Mesendoderm (in vitro differentiated cells): ENCODE results near the gene MYO18B.

Experiments
- DNase-seq: peaks from one replicate; pipeline ENCODE4 v3.0.0; 2013
- H2AK5ac ChIP-seq: 2 replicates; pipeline ENCODE4 v1.6.1; 2013; ENCODE audit warnings: low read length, inconsistent platforms
- H2BK120ac ChIP-seq: 2 replicates; pipeline ENCODE4 v1.6.1; 2013; ENCODE audit warnings: low read depth, mild to moderate bottlenecking, low read length, moderate library complexity, mixed read lengths
- H2BK15ac ChIP-seq: replicated peaks from 2 replicates; pipeline ENCODE4 v1.6.1; 2013; ENCODE audit warnings: low read depth, mild to moderate bottlenecking, moderate library complexity
- H2BK5ac ChIP-seq: 2 replicates; pipeline ENCODE4 v1.6.1; 2013; ENCODE audit warnings: low read length, inconsistent platforms
- H3K18ac ChIP-seq: 2 replicates; pipeline ENCODE4 v1.6.1; 2013; ENCODE audit warnings: mild to moderate bottlenecking, low read length, mixed read lengths
- H3K23ac ChIP-seq: one replicate; pipeline ENCODE4 v1.6.1; 2013; ENCODE audit warnings: low read length
- H3K27ac ChIP-seq: 2 replicates; pipeline ENCODE4 v1.5.1; 2013; ENCODE audit warnings: low read depth, mild to moderate bottlenecking, inconsistent platforms, low read length, moderate library complexity
- H3K27me3 ChIP-seq: 2 replicates; pipeline ENCODE4 v1.6.1; 2013; ENCODE audit warnings: low read length, control low read depth, mild to moderate bottlenecking, inconsistent platforms; ENCODE audit not compliant: insufficient read depth, poor library complexity
- H3K36me3 ChIP-seq: 2 replicates; pipeline ENCODE4 v1.6.1; 2013; ENCODE audit warnings: low read length, inconsistent platforms; ENCODE audit not compliant: control insufficient read depth, insufficient read depth
- H3K4ac ChIP-seq: one replicate; pipeline ENCODE4 v1.6.1; 2013; ENCODE audit warnings: low read depth, mild to moderate bottlenecking, low read length, moderate library complexity
- H3K4me1 ChIP-seq: 2 replicates; pipeline ENCODE4 v1.6.1; 2013; ENCODE audit warnings: low read depth, low read length, inconsistent platforms; ENCODE audit not compliant: control insufficient read depth
- H3K4me2 ChIP-seq: 2 replicates; pipeline ENCODE4 v1.6.1; 2013; ENCODE audit warnings: low read length
- H3K4me3 ChIP-seq: 2 replicates; pipeline ENCODE4 v1.5.1; 2013; ENCODE audit warnings: mild to moderate bottlenecking, low read length
- H3K56ac ChIP-seq: one replicate; pipeline ENCODE4 v1.6.1; 2013; ENCODE audit warnings: low read length
- H3K79me1 ChIP-seq: 2 replicates; pipeline ENCODE4 v1.6.1; 2013; ENCODE audit warnings: low read length, inconsistent platforms
- H3K79me2 ChIP-seq: 2 replicates; pipeline ENCODE4 v1.6.1; 2013; ENCODE audit warnings: mild to moderate bottlenecking, low read length; ENCODE audit not compliant: control insufficient read depth, insufficient read depth
- H3K9ac ChIP-seq: 2 replicates; pipeline ENCODE4 v1.6.1; 2013; ENCODE audit warnings: low read length, inconsistent platforms
- H4K5ac ChIP-seq: one replicate; pipeline ENCODE4 v1.6.1; 2013; ENCODE audit warnings: low read length
- H4K8ac ChIP-seq: one replicate; pipeline ENCODE4 v1.6.1; 2013; ENCODE audit warnings: low read depth, mild to moderate bottlenecking, control low read depth, low read length, moderate library complexity
- WGBS: extraction: QIAGEN DNeasy Blood & Tissue Kit; methylation state at CpG from one replicate; pipeline ENCODE4 v1.1.7; 2013; ENCODE audit warnings: low lambda C conversion rate, missing lambda C conversion rate; ENCODE audit not compliant: insufficient coverage; ENCODE audit errors: extremely low coverage; 5-methylcytosine and 5-hydroxymethylcytosine counted together

The MYO18B gene

DNA sequence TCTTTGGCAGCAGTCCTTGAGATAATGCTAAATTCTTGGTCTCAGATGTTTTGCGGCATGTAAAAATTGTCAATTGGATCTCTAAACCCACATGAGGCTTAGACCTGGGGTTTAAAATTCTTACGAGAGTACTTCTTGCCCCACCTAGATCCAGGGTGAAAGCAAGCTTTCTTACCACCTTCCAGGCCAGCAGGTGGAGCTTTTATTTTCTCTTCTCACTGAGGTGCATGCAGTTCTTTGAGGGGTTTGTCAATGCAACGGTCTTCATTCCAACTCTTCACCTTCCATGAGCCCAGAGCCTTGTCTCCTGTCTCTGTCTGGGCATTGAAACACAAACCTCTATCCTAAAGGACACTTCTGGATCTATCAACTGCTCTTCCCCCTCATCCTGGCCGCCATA, 154.1 kb downstream of the MYO18B start:
- H3K56ac ChIP-seq: no peak overlapping the region
- H3K4me3 ChIP-seq: no peak overlapping the region
- H3K79me1 ChIP-seq: no peaks in the 10 kb centered on the region
- H3K18ac ChIP-seq: no peak overlapping the region
- H3K4me2 ChIP-seq: no peak overlapping the region
- no peaks in the 10 kb centered on the region for H3K36me3 ChIP-seq
- no peak overlapping the region for H4K8ac ChIP-seq
- H2BK5ac ChIP-seq: no peak overlapping the region
- H2AK5ac ChIP-seq: no peak overlapping the region
- H3K9ac ChIP-seq: no peak overlapping the region
- H2BK15ac ChIP-seq: no peak overlapping the region
- DNase-seq: peak; percentile 38
- no peak overlapping the region for H3K27ac ChIP-seq
- no peak overlapping the region for H3K23ac ChIP-seq
- H3K4me1 ChIP-seq: no peaks in the 10 kb centered on the region
- no CpG with 5 or more reads among the region's 4 CpGs for WGBS
- no peak overlapping the region for H2BK120ac ChIP-seq
- no peaks in the 10 kb centered on the region for H3K79me2 ChIP-seq
- no peak overlapping the region for H4K5ac ChIP-seq
- H3K4ac ChIP-seq: no peak overlapping the region
- H3K27me3 ChIP-seq: no peaks in the 10 kb centered on the region

- H3K4me1 ChIP-seq: no peaks in the 10 kb centered on the region
- no peak for DNase-seq
- H2BK5ac ChIP-seq: no peak overlapping the region
- no peak overlapping the region for H3K4me3 ChIP-seq
- no peak overlapping the region for H3K23ac ChIP-seq
- no peaks in the 10 kb centered on the region for H3K36me3 ChIP-seq
- H4K8ac ChIP-seq: no peak overlapping the region
- H3K56ac ChIP-seq: no peak overlapping the region
- H2BK120ac ChIP-seq: no peak overlapping the region
- H3K79me1 ChIP-seq: no peaks in the 10 kb centered on the region
- H3K9ac ChIP-seq: no peak overlapping the region
- no peaks in the 10 kb centered on the region for H3K79me2 ChIP-seq
- no peak overlapping the region for H2BK15ac ChIP-seq
- no peak overlapping the region for H3K18ac ChIP-seq
- no peak overlapping the region for H2AK5ac ChIP-seq
- no CpG with 5 or more reads among the region's 2 CpGs for WGBS
- H3K4me2 ChIP-seq: no peak overlapping the region
- no peak overlapping the region for H4K5ac ChIP-seq
- H3K27me3 ChIP-seq: no peaks in the 10 kb centered on the region
- no peak overlapping the region for H3K27ac ChIP-seq
- no peak overlapping the region for H3K4ac ChIP-seq
Observed at GRCh38 chr22:25896592-25896991, 154.6 kb downstream of the MYO18B start.

- no peaks in the 10 kb centered on the region for H3K27me3 ChIP-seq
- no peak overlapping the region for H3K9ac ChIP-seq
- H3K79me2 ChIP-seq: no peaks in the 10 kb centered on the region
- no peak overlapping the region for H4K8ac ChIP-seq
- H2BK120ac ChIP-seq: no peak overlapping the region
- no peaks in the 10 kb centered on the region for H3K4me1 ChIP-seq
- H4K5ac ChIP-seq: no peak overlapping the region
- peak; percentile 66 for DNase-seq
- H2AK5ac ChIP-seq: no peak overlapping the region
- no peak overlapping the region for H3K56ac ChIP-seq
- H3K4me2 ChIP-seq: no peak overlapping the region
- H3K23ac ChIP-seq: no peak overlapping the region
- H2BK5ac ChIP-seq: no peak overlapping the region
- H2BK15ac ChIP-seq: no peak overlapping the region
- H3K79me1 ChIP-seq: no peaks in the 10 kb centered on the region
- WGBS: no CpG with 5 or more reads among the region's 11 CpGs
- H3K4me3 ChIP-seq: no peak overlapping the region
- H3K18ac ChIP-seq: no peak overlapping the region
- H3K27ac ChIP-seq: no peak overlapping the region
- H3K4ac ChIP-seq: no peak overlapping the region
- no peaks in the 10 kb centered on the region for H3K36me3 ChIP-seq
Observed at GRCh38 chr22:25898707-25899365, 156.8 kb downstream of the MYO18B start.

DNA sequence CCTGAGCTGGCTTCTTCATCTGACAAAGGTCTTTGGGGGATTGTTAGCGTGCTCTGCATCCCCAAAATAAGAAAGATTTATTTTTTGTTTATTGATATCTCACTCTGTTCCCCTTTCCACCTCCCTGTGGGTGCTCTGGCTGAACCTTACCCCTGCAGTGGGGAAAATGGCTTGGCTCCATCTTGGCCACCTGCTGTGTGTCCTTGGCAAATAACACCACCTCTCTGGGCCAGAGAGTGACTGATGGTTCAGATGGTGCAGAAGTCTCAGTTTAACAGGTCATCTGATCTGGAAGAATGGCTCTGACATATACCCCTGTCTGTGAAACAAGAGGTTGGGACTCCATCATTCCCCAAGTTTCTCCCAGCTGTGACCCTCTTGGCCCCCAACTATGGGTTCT, 157.6 kb downstream of the MYO18B start:
- H4K8ac ChIP-seq: no peak overlapping the region
- no peak overlapping the region for H3K4me3 ChIP-seq
- H3K9ac ChIP-seq: no peak overlapping the region
- H3K18ac ChIP-seq: no peak overlapping the region
- H3K4me1 ChIP-seq: no peaks in the 10 kb centered on the region
- no peaks in the 10 kb centered on the region for H3K79me1 ChIP-seq
- no peak overlapping the region for H2BK120ac ChIP-seq
- H3K27me3 ChIP-seq: no peaks in the 10 kb centered on the region
- no peak overlapping the region for H2BK5ac ChIP-seq
- no peak overlapping the region for H2AK5ac ChIP-seq
- H3K79me2 ChIP-seq: no peaks in the 10 kb centered on the region
- no peak overlapping the region for H3K27ac ChIP-seq
- no peak overlapping the region for H3K56ac ChIP-seq
- no peak overlapping the region for H2BK15ac ChIP-seq
- no peak overlapping the region for H4K5ac ChIP-seq
- no CpG with 5 or more reads among the region's 1 CpG for WGBS
- no peak overlapping the region for H3K4ac ChIP-seq
- no peaks in the 10 kb centered on the region for H3K36me3 ChIP-seq
- no peak overlapping the region for H3K23ac ChIP-seq
- H3K4me2 ChIP-seq: no peak overlapping the region
- DNase-seq: no peak

DNA sequence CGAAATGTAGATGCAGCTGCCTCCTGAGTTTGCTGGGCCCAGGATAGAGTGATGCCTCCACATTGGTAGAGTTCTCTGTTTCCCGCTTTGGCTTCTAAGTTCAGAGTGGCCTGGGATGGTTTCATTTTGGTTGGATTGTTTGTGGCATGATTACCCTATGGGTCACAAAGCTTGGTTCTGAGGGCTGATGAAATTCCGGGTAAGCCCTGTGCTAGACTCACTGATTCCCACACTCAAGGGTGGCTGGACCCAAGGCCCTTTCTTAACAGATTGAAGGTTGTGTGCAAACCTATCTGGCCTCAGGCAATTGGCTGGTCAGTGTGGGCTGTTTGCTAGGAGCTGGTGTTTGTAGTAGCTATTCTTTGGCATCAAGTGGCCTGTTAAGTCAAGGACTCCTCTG, 158.4 kb downstream of the MYO18B start:
- no peaks in the 10 kb centered on the region for H3K27me3 ChIP-seq
- no peak overlapping the region for H3K9ac ChIP-seq
- H2AK5ac ChIP-seq: no peak overlapping the region
- no peak overlapping the region for H3K4ac ChIP-seq
- no peaks in the 10 kb centered on the region for H3K79me1 ChIP-seq
- no peak overlapping the region for H3K56ac ChIP-seq
- DNase-seq: no peak
- no CpG with 5 or more reads among the region's 3 CpGs for WGBS
- H3K4me2 ChIP-seq: no peak overlapping the region
- H3K27ac ChIP-seq: no peak overlapping the region
- H3K4me1 ChIP-seq: no peaks in the 10 kb centered on the region
- no peaks in the 10 kb centered on the region for H3K36me3 ChIP-seq
- no peaks in the 10 kb centered on the region for H3K79me2 ChIP-seq
- no peak overlapping the region for H3K4me3 ChIP-seq
- no peak overlapping the region for H2BK15ac ChIP-seq
- H2BK120ac ChIP-seq: no peak overlapping the region
- no peak overlapping the region for H3K18ac ChIP-seq
- H3K23ac ChIP-seq: no peak overlapping the region
- no peak overlapping the region for H4K5ac ChIP-seq
- no peak overlapping the region for H2BK5ac ChIP-seq
- no peak overlapping the region for H4K8ac ChIP-seq

DNA sequence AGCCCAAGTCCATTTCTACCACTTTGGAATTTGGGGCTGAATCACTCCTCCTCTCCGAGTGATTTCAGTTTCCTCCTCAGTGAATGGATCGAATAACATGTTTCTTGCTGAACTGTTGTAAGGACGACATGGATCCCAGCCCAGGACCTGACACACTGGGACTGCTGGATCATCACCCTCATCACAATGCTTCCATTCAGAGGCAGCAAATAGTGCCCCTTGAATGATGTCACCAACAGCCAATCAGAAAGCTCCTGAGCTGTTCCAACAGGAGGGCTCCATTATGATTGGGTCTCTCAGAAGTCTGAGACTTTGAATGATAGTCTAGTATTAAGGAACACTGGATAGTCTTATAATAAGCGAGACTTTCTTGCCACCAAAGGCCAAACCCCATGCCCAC, 158.9 kb downstream of the MYO18B start:
- Histone ChIP-seq H3K4me2 (no peak overlapping the region), H3K79me1 (no peaks in the 10 kb centered on the region), H3K36me3 (no peaks in the 10 kb centered on the region), H2BK15ac (no peak overlapping the region), H3K4me3 (no peak overlapping the region), H4K8ac (no peak overlapping the region), H3K4me1 (no peaks in the 10 kb centered on the region), H3K9ac (no peak overlapping the region), H3K27me3 (no peaks in the 10 kb centered on the region), H2AK5ac (no peak overlapping the region), H3K27ac (no peak overlapping the region), H4K5ac (no peak overlapping the region), H3K79me2 (no peaks in the 10 kb centered on the region), H3K4ac (no peak overlapping the region), H3K18ac (no peak overlapping the region), H3K56ac (no peak overlapping the region), H2BK5ac (no peak overlapping the region), H2BK120ac (no peak overlapping the region), H3K23ac (no peak overlapping the region)
- DNase-seq: peak; percentile 48
- no CpG with 5 or more reads among the region's 4 CpGs for WGBS
